Parathyroid adenoma (tissue), 2 donors: Measurements from ENCODE around the gene KRTAP2-1.
"Not testable (repeated sequence)": the region's sequence is repeated elsewhere in the genome, so short reads cannot be mapped to it uniquely, and the experiment has no call there.

Experiments used
- H2AFZ ChIP-seq: fragments of 300-600 bp; sonication (generic); one replicate; pipeline ENCODE4 v1.7.0; 2017; ENCODE audit warnings: antibody characterized with exemption, mild to moderate bottlenecking
- H3K27ac ChIP-seq: fragments of 300-600 bp; sonication (generic); one replicate; pipeline ENCODE4 v1.7.0; 2017
- H3K27me3 ChIP-seq: fragments of 300-600 bp; sonication (generic); one replicate; pipeline ENCODE4 v1.7.0; 2017; ENCODE audit warnings: low read length; ENCODE audit not compliant: control insufficient read depth, insufficient read depth
- H3K36me3 ChIP-seq: fragments of 300-600 bp; sonication (generic); one replicate; pipeline ENCODE4 v1.7.0; 2017; ENCODE audit warnings: low read length; ENCODE audit not compliant: control insufficient read depth, insufficient read depth
- H3K4me1 ChIP-seq: fragments of 300-600 bp; sonication (generic); one replicate; pipeline ENCODE4 v1.7.0; 2017; ENCODE audit warnings: control low read depth
- H3K4me2 ChIP-seq: fragments of 300-600 bp; sonication (generic); one replicate; pipeline ENCODE4 v1.7.0; 2017; ENCODE audit warnings: low read length
- H3K4me3 ChIP-seq: fragments of 300-600 bp; sonication (generic); one replicate; pipeline ENCODE4 v1.7.0; 2017; ENCODE audit warnings: low read depth, low read length
- H3K79me2 ChIP-seq: fragments of 300-600 bp; sonication (generic); one replicate; pipeline ENCODE4 v1.7.0; 2017; ENCODE audit warnings: control low read depth
- H3K9ac ChIP-seq: fragments of 300-600 bp; sonication (generic); one replicate; pipeline ENCODE4 v1.7.0; 2017; ENCODE audit warnings: mild to moderate bottlenecking
- H3K9me3 ChIP-seq: fragments of 300-600 bp; sonication (generic); one replicate; pipeline ENCODE4 v1.7.0; 2017; ENCODE audit warnings: low read length; ENCODE audit not compliant: control insufficient read depth
- CTCF ChIP-seq: fragments of 300-600 bp; sonication (generic); IDR thresholded peaks from one replicate; pipeline ENCODE4 v1.7.0; 2017; ENCODE audit warnings: antibody characterized with exemption, mild to moderate bottlenecking
- donor health status: primary hyperparathyroidism.

KRTAP2-1 gene

DNA sequence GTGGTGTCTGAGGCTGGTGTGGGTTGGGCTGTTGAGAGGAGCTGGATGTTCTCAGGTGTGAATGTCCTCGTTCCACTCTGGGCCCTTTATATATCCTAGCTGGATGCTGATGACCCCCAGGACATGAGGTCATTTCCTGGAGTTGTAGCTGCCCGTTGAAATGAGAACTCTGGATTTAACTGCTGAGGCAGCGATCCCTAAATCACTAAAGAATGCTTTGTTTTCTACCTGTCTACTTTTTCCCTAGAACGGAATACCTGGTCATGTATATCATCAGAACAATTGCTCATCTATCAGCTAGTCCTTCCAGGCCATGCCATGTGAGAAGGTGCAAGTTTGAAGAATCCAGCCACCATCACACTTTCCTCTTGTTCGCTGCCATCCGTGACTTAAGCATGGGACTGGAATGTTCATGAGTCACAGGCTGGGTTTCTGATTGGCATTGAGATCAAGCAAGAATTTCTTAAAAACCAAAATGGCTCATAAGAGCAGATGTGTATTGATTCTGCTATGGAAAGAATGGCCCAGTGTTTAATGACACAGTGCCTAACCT, 13.0 kb upstream of the KRTAP2-1 start, which contains the start of gene KRTAP2-3:
Gene KRTAP2-3, minus strand, starts transcription at position 63 of the 553 bp plus-strand sequence. CDS start 64 bp downstream, outside the sequence.
- H3K27ac ChIP-seq: no peak within 1 kb of the TSS
- H3K4me1 ChIP-seq: no peaks in the 10 kb centered on the region
- no peak within 1 kb of the TSS for H3K9ac ChIP-seq
- H3K79me2 ChIP-seq: no peaks in the 10 kb centered on the region
- H2AFZ ChIP-seq: no peak within 1 kb of the TSS
- no peaks in the 10 kb centered on the region for H3K36me3 ChIP-seq
- no peaks in the 10 kb centered on the region for H3K9me3 ChIP-seq
- H3K4me2 ChIP-seq: no peak within 1 kb of the TSS
- no peaks in the 10 kb centered on the region for H3K27me3 ChIP-seq
- TF ChIP-seq CTCF: no peak
- no peak within 1 kb of the TSS for H3K4me3 ChIP-seq

- H3K36me3 ChIP-seq, H3K27me3 ChIP-seq: not testable (repeated sequence)
These were observed 12.3 kb upstream of the KRTAP2-1 start for GRCh38 chr17:41059276-41060051.

GRCh38 chr17:41058741-41059140, 11.6 kb upstream of the KRTAP2-1 start:
- Histone ChIP-seq H3K9ac (no peak overlapping the region), H2AFZ (no peak overlapping the region), H3K36me3 (no peaks in the 10 kb centered on the region), H3K79me2 (no peaks in the 10 kb centered on the region), H3K27ac (no peak overlapping the region), H3K27me3 (no peaks in the 10 kb centered on the region), H3K9me3 (no peaks in the 10 kb centered on the region), H3K4me1 (no peaks in the 10 kb centered on the region), H3K4me2 (no peak overlapping the region), H3K4me3 (no peak overlapping the region)
- no peak for TF ChIP-seq CTCF

More at GRCh38 chr17:41059276-41060051, 12.3 kb upstream of the KRTAP2-1 start:
- not testable (repeated sequence) for H3K4me1 ChIP-seq, H3K4me2 ChIP-seq, H3K9ac ChIP-seq, H3K27ac ChIP-seq, H3K9me3 ChIP-seq, H3K4me3 ChIP-seq, H3K79me2 ChIP-seq, H2AFZ ChIP-seq

GRCh38 chr17:41057547-41057946, 10.4 kb upstream of the KRTAP2-1 start:
- Histone ChIP-seq H2AFZ (no peak overlapping the region), H3K4me1 (no peaks in the 10 kb centered on the region), H3K27me3 (no peaks in the 10 kb centered on the region), H3K9ac (no peak overlapping the region), H3K27ac (no peak overlapping the region), H3K4me2 (no peak overlapping the region), H3K36me3 (no peaks in the 10 kb centered on the region), H3K79me2 (no peaks in the 10 kb centered on the region), H3K9me3 (no peaks in the 10 kb centered on the region), H3K4me3 (no peak overlapping the region)
- no peak for TF ChIP-seq CTCF

DNA sequence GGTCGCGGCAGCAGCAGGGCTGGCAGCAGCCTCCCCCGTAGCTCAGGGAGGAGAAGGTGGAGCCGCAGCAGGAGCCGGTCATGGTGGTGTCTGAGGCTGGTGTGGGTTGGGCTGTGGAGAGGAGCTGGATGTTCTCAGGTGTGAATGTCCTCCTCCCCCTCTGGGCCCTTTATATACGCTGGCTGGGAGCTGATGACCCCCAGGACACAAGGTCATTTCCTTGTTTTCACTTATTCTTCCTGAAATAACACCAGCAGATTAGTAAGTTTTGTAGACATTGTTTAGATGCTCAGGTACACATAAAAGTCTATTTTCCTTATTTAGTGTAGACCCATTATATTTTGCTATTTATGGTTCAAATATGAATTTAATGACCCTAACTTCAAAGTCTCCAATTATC, 8.0 kb upstream of the KRTAP2-1 start, which contains the start of gene KRTAP2-2:
Gene KRTAP2-2, minus strand, starts transcription at position 101 of the 400 bp plus-strand sequence. Its CDS starts 19 bp downstream, at position 82.
- not testable (repeated sequence) for H3K4me3 ChIP-seq, H3K36me3 ChIP-seq, H3K27ac ChIP-seq, H3K27me3 ChIP-seq, H3K79me2 ChIP-seq, H3K9me3 ChIP-seq, H2AFZ ChIP-seq, H3K4me2 ChIP-seq, H3K4me1 ChIP-seq, H3K9ac ChIP-seq

- not testable (repeated sequence) for H2AFZ ChIP-seq, H3K27me3 ChIP-seq, H3K36me3 ChIP-seq, H3K27ac ChIP-seq, H3K4me3 ChIP-seq, H3K4me2 ChIP-seq, H3K9ac ChIP-seq, H3K9me3 ChIP-seq, H3K4me1 ChIP-seq, H3K79me2 ChIP-seq
These were observed 7.4 kb upstream of the KRTAP2-1 start for GRCh38 chr17:41054556-41054955.
